Measurements from ENCODE around the gene COPRS. TPM values are rescaled to one million over a fixed set of nuclear protein-coding genes. Genes with fewer than 3 reads are reported as not detected.
A peak's percentile ranks its signal among the peaks of the same experiment; 100 is the strongest.

COPRS gene
- polyA plus RNA-seq, 3 donors = 11.7 to 40.0 (median 38.9) TPM

DNA sequence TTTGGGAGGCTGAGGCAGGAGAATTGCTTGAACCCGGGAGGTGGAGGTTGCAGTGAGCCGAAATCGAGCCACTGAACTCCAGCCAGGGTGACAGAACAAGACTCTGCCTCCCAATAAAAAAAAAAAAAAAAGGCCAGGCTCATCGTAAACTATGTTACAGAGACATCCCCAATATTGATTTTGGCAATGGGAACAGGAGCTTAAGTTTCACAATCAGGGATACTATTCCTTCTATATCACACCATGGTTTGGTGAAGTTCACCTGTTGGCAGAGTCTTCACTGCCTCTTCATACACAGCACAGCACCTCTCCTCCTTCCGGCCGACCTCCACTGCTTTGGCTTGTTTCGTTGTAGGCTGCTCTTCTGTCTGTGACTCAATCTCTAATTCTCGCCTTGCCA is 21.3 kb upstream of the COPRS start:
- H3K27ac Mint-ChIP-seq = peak overlapping the region in 3 of 7 donors; percentile 0 to 47 (median 26)

DNA sequence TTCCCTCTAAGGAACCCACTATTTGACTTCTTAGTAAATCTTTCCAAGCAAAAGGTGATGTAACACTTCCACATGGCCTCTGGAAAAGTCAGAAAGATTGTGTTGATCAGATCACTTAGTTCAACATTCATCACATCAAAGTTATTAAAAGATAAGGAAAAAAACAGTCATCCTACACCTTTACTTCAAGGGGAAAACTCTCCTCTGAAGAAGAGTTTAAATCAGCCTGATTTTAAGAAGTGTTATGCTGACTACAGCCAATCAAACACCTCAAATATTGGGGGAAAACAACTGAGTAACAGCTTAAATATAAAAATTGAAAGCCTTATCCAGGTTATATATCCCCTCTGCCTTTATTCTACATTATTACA is 19.6 kb upstream of the COPRS start:
- H3K9ac ChIP-seq (ENCODE audit: insufficient read depth, low read length, poor library complexity, severe bottlenecking) = no peak overlapping the region
- no peaks in the 10 kb centered on the region for H3K79me2 ChIP-seq (ENCODE audit: insufficient read depth, low read length)
- intact Hi-C loops (cut with micrococcal nuclease) = no loop called here

More for the DNA sequence above, 21.3 kb upstream of the COPRS start:
- no peaks in the 10 kb centered on the region for H3K27me3 Mint-ChIP-seq (ENCODE audit: low read depth in 3 of 3)
- no CpG with 5 or more reads among the region's 8 CpGs for WGBS (ENCODE audit: insufficient coverage)
- DNase-seq = no peak
- peaks cover 76 to 94% of the 10 kb centered on the region in 2 donors for H3K36me3 ChIP-seq (replicated peaks in 1 of 2; ENCODE audit: control insufficient read depth in 1 of 2, insufficient read depth in 2 of 2, low read length in 2 of 2)
- peaks cover 0 to 6% of the 10 kb centered on the region in 2 donors for H3K4me1 ChIP-seq (ENCODE audit: control insufficient read depth in 1 of 2, insufficient read depth in 2 of 2, low read length in 2 of 2)
- intact Hi-C loops (cut with micrococcal nuclease) = no loop called here
- H2AFZ ChIP-seq (ENCODE audit: insufficient read depth, low read depth, low read length, poor library complexity, severe bottlenecking) = no peak overlapping the region
- H3K9ac ChIP-seq (ENCODE audit: insufficient read depth, low read length, poor library complexity, severe bottlenecking) = no peak overlapping the region
- H3K9me3 Mint-ChIP-seq = no peaks in the 10 kb centered on the region
- no peaks in the 10 kb centered on the region for H4K20me1 ChIP-seq (ENCODE audit: insufficient read depth, low read length)
- H3K4me1 Mint-ChIP-seq = peaks cover 4% of the 10 kb centered on the region
- no peak overlapping the region for H3K4me3 ChIP-seq (replicated peaks in 1 of 3; ENCODE audit: low read depth in 2 of 3, low read length in 3 of 3)
- H3K4me2 ChIP-seq (replicated peaks; ENCODE audit: extremely low read depth, low read length, poor library complexity, severe bottlenecking) = no peak overlapping the region
- H3K9me3 ChIP-seq (replicated peaks in 1 of 2; ENCODE audit: control insufficient read depth in 1 of 2, insufficient read depth in 1 of 2, low read length in 2 of 2) = no peaks in the 10 kb centered on the region
- no peak overlapping the region for H3K27ac ChIP-seq (ENCODE audit: low read depth in 1 of 2, low read length in 2 of 2)
- TF ChIP-seq CTCF (IDR thresholded peaks at IDR 0.05) = no peak
- no peaks in the 10 kb centered on the region for H3K27me3 ChIP-seq (ENCODE audit: control insufficient read depth in 2 of 2, insufficient read depth in 2 of 2, low read length in 2 of 2)
- H3K79me2 ChIP-seq (ENCODE audit: insufficient read depth, low read length) = no peaks in the 10 kb centered on the region
- H3K4me3 Mint-ChIP-seq = no peak overlapping the region
- H3K36me3 Mint-ChIP-seq = peaks cover 73 to 95% of the 10 kb centered on the region in 2 donors

More for the DNA sequence above, 19.6 kb upstream of the COPRS start:
- Mint-ChIP-seq H3K4me3 (no peak overlapping the region), H3K4me1 (peaks cover 4% of the 10 kb centered on the region), H3K36me3 (peaks cover 75 to 94% of the 10 kb centered on the region in 2 donors), H3K27ac (peak overlapping the region in 1 of 7 donors; percentile 43), H3K27me3 (ENCODE audit: low read depth in 3 of 3) (no peaks in the 10 kb centered on the region), H3K9me3 (no peaks in the 10 kb centered on the region)
- H3K27ac ChIP-seq (ENCODE audit: low read depth in 1 of 2, low read length in 2 of 2) = peak overlapping the region in 1 of 2 donors; percentile 22
- no peaks in the 10 kb centered on the region for H3K9me3 ChIP-seq (replicated peaks in 1 of 2; ENCODE audit: control insufficient read depth in 1 of 2, insufficient read depth in 1 of 2, low read length in 2 of 2)
- TF ChIP-seq CTCF (IDR thresholded peaks at IDR 0.05) = no peak
- H2AFZ ChIP-seq (ENCODE audit: insufficient read depth, low read depth, low read length, poor library complexity, severe bottlenecking) = no peak overlapping the region
- H3K4me1 ChIP-seq (ENCODE audit: control insufficient read depth in 1 of 2, insufficient read depth in 2 of 2, low read length in 2 of 2) = peaks cover 0 to 6% of the 10 kb centered on the region in 2 donors
- H4K20me1 ChIP-seq (ENCODE audit: insufficient read depth, low read length) = no peaks in the 10 kb centered on the region
- peaks cover 71 to 94% of the 10 kb centered on the region in 2 donors for H3K36me3 ChIP-seq (replicated peaks in 1 of 2; ENCODE audit: control insufficient read depth in 1 of 2, insufficient read depth in 2 of 2, low read length in 2 of 2)
- no peak for DNase-seq
- no peak overlapping the region for H3K4me2 ChIP-seq (replicated peaks; ENCODE audit: extremely low read depth, low read length, poor library complexity, severe bottlenecking)
- no peak overlapping the region for H3K4me3 ChIP-seq (replicated peaks in 1 of 3; ENCODE audit: low read depth in 2 of 3, low read length in 3 of 3)
- no peaks in the 10 kb centered on the region for H3K27me3 ChIP-seq (ENCODE audit: control insufficient read depth in 2 of 2, insufficient read depth in 2 of 2, low read length in 2 of 2)

Data from CD14-positive monocyte (primary cell).